T-helper 2 cell treated with Interferon-gamma antibody and Interleukin-4, amounts not matched to agents 5 μg/mL and 100 μg/mL, for 36 hours (primary cell): ENCODE results near the gene GLT1D1.

ENCODE experiments used
- DNase-seq: peaks from one replicate; pipeline ENCODE4 v3.0.0; 2021; ENCODE audit warnings: low spot score
- H3K27ac Mint-ChIP-seq: one replicate; pipeline ENCODE4 v1.8.0; 2021; ENCODE audit warnings: mild to moderate bottlenecking, mixed read lengths
- H3K27me3 Mint-ChIP-seq: one replicate; pipeline ENCODE4 v1.8.0; 2021; ENCODE audit warnings: low read depth, mixed read lengths
- H3K36me3 Mint-ChIP-seq: one replicate; pipeline ENCODE4 v1.8.0; 2021; ENCODE audit warnings: low read depth, mixed read lengths
- H3K4me1 Mint-ChIP-seq: one replicate; pipeline ENCODE4 v1.8.0; 2021; ENCODE audit warnings: low read depth, mixed read lengths
- H3K4me3 Mint-ChIP-seq: one replicate; pipeline ENCODE4 v1.8.0; 2022; ENCODE audit warnings: mild to moderate bottlenecking, moderate library complexity, mixed read lengths
- H3K9me3 Mint-ChIP-seq: one replicate; pipeline ENCODE4 v1.8.0; 2021; ENCODE audit warnings: mixed read lengths

Gene GLT1D1

GRCh38 chr12:128982933-128983332, 129.7 kb downstream of the GLT1D1 start:
- DNase-seq: no peak
- Mint-ChIP-seq H3K4me3 (no peak overlapping the region), H3K27me3 (peaks cover 3% of the 10 kb centered on the region), H3K27ac (no peak overlapping the region), H3K36me3 (no peaks in the 10 kb centered on the region), H3K4me1 (no peaks in the 10 kb centered on the region), H3K9me3 (no peaks in the 10 kb centered on the region)

GRCh38 chr12:128983371-128983770, 130.1 kb downstream of the GLT1D1 start:
- Mint-ChIP-seq H3K27ac (no peak overlapping the region), H3K4me3 (no peak overlapping the region), H3K27me3 (peaks cover 3% of the 10 kb centered on the region), H3K9me3 (no peaks in the 10 kb centered on the region), H3K4me1 (no peaks in the 10 kb centered on the region), H3K36me3 (no peaks in the 10 kb centered on the region)
- no peak for DNase-seq

- no peak overlapping the region for H3K27ac Mint-ChIP-seq
- H3K36me3 Mint-ChIP-seq: no peaks in the 10 kb centered on the region
- no peak overlapping the region for H3K4me3 Mint-ChIP-seq
- H3K9me3 Mint-ChIP-seq: no peaks in the 10 kb centered on the region
- no peak for DNase-seq
- H3K4me1 Mint-ChIP-seq: no peaks in the 10 kb centered on the region
- peaks cover 3% of the 10 kb centered on the region for H3K27me3 Mint-ChIP-seq
Observed at GRCh38 chr12:128986957-128987356, 133.7 kb downstream of the GLT1D1 start.

- no peaks in the 10 kb centered on the region for H3K27me3 Mint-ChIP-seq
- no peak overlapping the region for H3K27ac Mint-ChIP-seq
- H3K9me3 Mint-ChIP-seq: no peaks in the 10 kb centered on the region
- no peaks in the 10 kb centered on the region for H3K4me1 Mint-ChIP-seq
- no peak for DNase-seq
- H3K36me3 Mint-ChIP-seq: no peaks in the 10 kb centered on the region
- no peak overlapping the region for H3K4me3 Mint-ChIP-seq
Observed at GRCh38 chr12:128989287-128989686, 136.0 kb downstream of the GLT1D1 start.

- no peak overlapping the region for H3K27ac Mint-ChIP-seq
- no peak overlapping the region for H3K4me3 Mint-ChIP-seq
- no peaks in the 10 kb centered on the region for H3K36me3 Mint-ChIP-seq
- no peaks in the 10 kb centered on the region for H3K4me1 Mint-ChIP-seq
- DNase-seq: no peak
- H3K27me3 Mint-ChIP-seq: no peaks in the 10 kb centered on the region
- peaks cover 3% of the 10 kb centered on the region for H3K9me3 Mint-ChIP-seq
Observed at GRCh38 chr12:128991716-128992115, 138.4 kb downstream of the GLT1D1 start.

GRCh38 chr12:128992116-128992515, 138.8 kb downstream of the GLT1D1 start:
- Mint-ChIP-seq H3K9me3 (peaks cover 7% of the 10 kb centered on the region), H3K36me3 (no peaks in the 10 kb centered on the region), H3K4me1 (no peaks in the 10 kb centered on the region), H3K27me3 (no peaks in the 10 kb centered on the region), H3K27ac (no peak overlapping the region), H3K4me3 (no peak overlapping the region)
- DNase-seq: no peak

GRCh38 chr12:128992550-128992949, 139.3 kb downstream of the GLT1D1 start:
- no peaks in the 10 kb centered on the region for H3K27me3 Mint-ChIP-seq
- peaks cover 12% of the 10 kb centered on the region for H3K9me3 Mint-ChIP-seq
- DNase-seq: no peak
- no peak overlapping the region for H3K27ac Mint-ChIP-seq
- H3K36me3 Mint-ChIP-seq: no peaks in the 10 kb centered on the region
- no peak overlapping the region for H3K4me3 Mint-ChIP-seq
- no peaks in the 10 kb centered on the region for H3K4me1 Mint-ChIP-seq

- no peak for DNase-seq
- H3K9me3 Mint-ChIP-seq: peaks cover 12% of the 10 kb centered on the region
- H3K27ac Mint-ChIP-seq: no peak overlapping the region
- no peaks in the 10 kb centered on the region for H3K36me3 Mint-ChIP-seq
- H3K27me3 Mint-ChIP-seq: no peaks in the 10 kb centered on the region
- H3K4me3 Mint-ChIP-seq: no peak overlapping the region
- no peaks in the 10 kb centered on the region for H3K4me1 Mint-ChIP-seq
Observed at GRCh38 chr12:128994856-128995255, 141.6 kb downstream of the GLT1D1 start.

GRCh38 chr12:128995619-128996018, 142.3 kb downstream of the GLT1D1 start:
- Mint-ChIP-seq H3K27me3 (no peaks in the 10 kb centered on the region), H3K27ac (no peak overlapping the region), H3K9me3 (peaks cover 12% of the 10 kb centered on the region), H3K4me3 (no peak overlapping the region), H3K4me1 (no peaks in the 10 kb centered on the region), H3K36me3 (no peaks in the 10 kb centered on the region)
- DNase-seq: no peak

- no peak for DNase-seq
- Mint-ChIP-seq H3K9me3 (peaks cover 7% of the 10 kb centered on the region), H3K27me3 (no peaks in the 10 kb centered on the region), H3K36me3 (no peaks in the 10 kb centered on the region), H3K4me1 (no peaks in the 10 kb centered on the region), H3K27ac (no peak overlapping the region), H3K4me3 (no peak overlapping the region)
Observed at GRCh38 chr12:129001826-129002225, 148.5 kb downstream of the GLT1D1 start.

- H3K9me3 Mint-ChIP-seq: peaks cover 1% of the 10 kb centered on the region
- H3K27ac Mint-ChIP-seq: no peak overlapping the region
- H3K4me3 Mint-ChIP-seq: no peak overlapping the region
Observed at GRCh38 chr12:129002427-129002826, 149.1 kb downstream of the GLT1D1 start.

GRCh38 chr12:129005416-129005815, 152.1 kb downstream of the GLT1D1 start:
- Mint-ChIP-seq H3K9me3 (no peaks in the 10 kb centered on the region), H3K36me3 (no peaks in the 10 kb centered on the region), H3K27ac (no peak overlapping the region), H3K4me3 (no peak overlapping the region), H3K27me3 (no peaks in the 10 kb centered on the region), H3K4me1 (no peaks in the 10 kb centered on the region)
- DNase-seq: no peak

More at GRCh38 chr12:129002427-129002826, 149.1 kb downstream of the GLT1D1 start:
- Mint-ChIP-seq H3K4me1 (no peaks in the 10 kb centered on the region), H3K36me3 (no peaks in the 10 kb centered on the region), H3K27me3 (no peaks in the 10 kb centered on the region)
- DNase-seq: no peak

GRCh38 chr12:129005829-129006228, 152.6 kb downstream of the GLT1D1 start:
- H3K27ac Mint-ChIP-seq: no peak overlapping the region
- no peaks in the 10 kb centered on the region for H3K36me3 Mint-ChIP-seq
- DNase-seq: no peak
- no peak overlapping the region for H3K4me3 Mint-ChIP-seq
- H3K27me3 Mint-ChIP-seq: no peaks in the 10 kb centered on the region
- H3K9me3 Mint-ChIP-seq: no peaks in the 10 kb centered on the region
- no peaks in the 10 kb centered on the region for H3K4me1 Mint-ChIP-seq

GRCh38 chr12:129009833-129010622, 156.8 kb downstream of the GLT1D1 start:
- H3K9me3 Mint-ChIP-seq: no peaks in the 10 kb centered on the region
- no peak for DNase-seq
- H3K27me3 Mint-ChIP-seq: no peaks in the 10 kb centered on the region
- no peak overlapping the region for H3K4me3 Mint-ChIP-seq
- H3K4me1 Mint-ChIP-seq: no peaks in the 10 kb centered on the region
- H3K27ac Mint-ChIP-seq: no peak overlapping the region
- no peaks in the 10 kb centered on the region for H3K36me3 Mint-ChIP-seq

- DNase-seq: no peak
- Mint-ChIP-seq H3K36me3 (no peaks in the 10 kb centered on the region), H3K27me3 (no peaks in the 10 kb centered on the region), H3K9me3 (peaks cover 7% of the 10 kb centered on the region), H3K27ac (no peak overlapping the region), H3K4me1 (no peaks in the 10 kb centered on the region), H3K4me3 (no peak overlapping the region)
Observed at GRCh38 chr12:129016159-129016558, 162.9 kb downstream of the GLT1D1 start.
